HCT116 (cell line): ENCODE results near the gene ATP2C1. TPM values are rescaled to one million over a fixed set of nuclear protein-coding genes. Genes with fewer than 3 reads are reported as not detected.

Experiments used
- ATAC-seq: fragments of 200-7000 bp; cut with Tn5 transposase; 2 replicates; pipeline ENCODE4 v1.9.1; 2020; ENCODE audit warnings: mild to moderate bottlenecking, moderate library complexity
- BruUV-seq: library from RNA; stranded (reverse); fragments of 400-500 nt; replicated peaks from 2 replicates; lab custom pipeline; 2021; lab: Mats Ljungman, UMichigan
- CTCF ChIA-PET: fragments of 300-600 bp; sonication (Branson Sonifier 250); formaldehyde crosslinking; loops from one replicate; lab custom pipeline; 2021; ENCODE audit warnings: antibody characterized with exemption; lab: Charles Lee
- POLR2A ChIA-PET: fragments of 300-600, 350-600 bp; sonication (Branson Sonifier 250); formaldehyde crosslinking; loops from one replicate; lab custom pipeline; 2021; ENCODE audit warnings: antibody characterized with exemption; lab: Charles Lee
- RAD21 ChIA-PET, 2 experiments: fragments of 300-600 bp; sonication (Branson Sonifier 250); formaldehyde crosslinking; loops; one replicate each; lab custom pipeline; 2023; ENCODE audit warnings: low total read pairs in 2 of 2; ENCODE audit not compliant: uncharacterized antibody in 2 of 2, unreplicated experiment in 2 of 2, low non-redundant PET in 1 of 2; lab: Charles Lee
- DNase-seq: peaks from one replicate; pipeline ENCODE4 v3.0.0-alpha.2; 2010; ENCODE audit warnings: low read depth, low spot score
- H2AFZ ChIP-seq: fragments of 200-600 bp; shearing (Covaris generic), sonication (generic); 2 replicates; pipeline ENCODE4 v1.6.1; 2017; ENCODE audit warnings: low read depth, mixed run types, mixed read lengths, antibody characterized with exemption, low read length; ENCODE audit not compliant: poor library complexity, severe bottlenecking
- H3K27ac ChIP-seq: 2 replicates; pipeline ENCODE4 v1.5.1; 2012; ENCODE audit warnings: low read depth, low read length
- H3K27me3 ChIP-seq: fragments of 200-600 bp; sonication (generic); 2 replicates; pipeline ENCODE4 v1.6.1; 2016; ENCODE audit warnings: mixed run types, low read length, mixed read lengths; ENCODE audit not compliant: insufficient read depth
- H3K36me3 ChIP-seq, 2 experiments: fragments of 200-500 bp in 1 of 2; fragments of 200-600 bp in 1 of 2; sonication (Bioruptor generic) in 1 of 2; sonication (generic) in 1 of 2; 2 replicates each; pipeline versions ENCODE4 v1.5.1 to v1.6.1; 2014 to 2016; ENCODE audit warnings: low read length in 2 of 2, inconsistent platforms in 1 of 2, mixed read lengths in 1 of 2, mixed run types in 1 of 2; ENCODE audit not compliant: insufficient read depth in 2 of 2, control insufficient read depth in 1 of 2
- H3K4me1 ChIP-seq, 2 experiments: fragments of 200-600 bp in 1 of 2; sonication (generic) in 1 of 2; 2 replicates each; pipeline versions ENCODE4 v1.5.1 to v1.6.1; 2012 to 2017; ENCODE audit warnings: low read length in 2 of 2, inconsistent platforms in 1 of 2, mild to moderate bottlenecking in 1 of 2, mixed read lengths in 1 of 2, mixed run types in 1 of 2, moderate library complexity in 1 of 2; ENCODE audit not compliant: insufficient read depth in 2 of 2, control insufficient read depth in 1 of 2
- H3K4me2 ChIP-seq: fragments of 200-600 bp; sonication (generic); 2 replicates; pipeline ENCODE4 v1.6.1; 2017; ENCODE audit warnings: mixed run types, low read length, mixed read lengths
- H3K4me3 ChIP-seq, 2 experiments: fragments of 200-600 bp in 1 of 2; sonication (generic) in 1 of 2; replicated peaks in 1 of 2; 2 replicates each; pipeline ENCODE4 v1.5.1; 2011 to 2016; ENCODE audit warnings: low read length in 2 of 2, control low read depth in 1 of 2, low read depth in 1 of 2, mild to moderate bottlenecking in 1 of 2, mixed read lengths in 1 of 2, mixed run types in 1 of 2
- H3K79me2 ChIP-seq: fragments of 200-600 bp; sonication (generic); 2 replicates; pipeline ENCODE4 v1.6.1; 2017; ENCODE audit warnings: mild to moderate bottlenecking, mixed run types, low read length, moderate library complexity, mixed read lengths; ENCODE audit not compliant: insufficient read depth
- H3K9ac ChIP-seq: fragments of 200-600 bp; sonication (generic); 2 replicates; pipeline ENCODE4 v1.6.1; 2016; ENCODE audit warnings: low read length, mixed read lengths
- H3K9me2 ChIP-seq: fragments of 200-600 bp; sonication (generic), shearing (Covaris generic); 2 replicates; pipeline ENCODE4 v1.6.1; 2017; ENCODE audit warnings: mixed run types, mild to moderate bottlenecking, moderate library complexity; ENCODE audit not compliant: insufficient read depth
- H3K9me3 ChIP-seq, 2 experiments: fragments of 200-500 bp in 1 of 2; fragments of 200-600 bp in 1 of 2; sonication (Bioruptor generic) in 1 of 2; sonication (generic) in 1 of 2; 2 replicates each; pipeline ENCODE4 v1.6.1; 2014 to 2017; ENCODE audit warnings: low read length in 2 of 2, mixed read lengths in 2 of 2, inconsistent platforms in 1 of 2, low read depth in 1 of 2, mild to moderate bottlenecking in 1 of 2, mixed run types in 1 of 2, moderate library complexity in 1 of 2; ENCODE audit not compliant: control insufficient read depth in 1 of 2, insufficient read depth in 1 of 2
- H4K20me1 ChIP-seq: fragments of 200-600 bp; sonication (generic), shearing (Covaris generic); 2 replicates; pipeline ENCODE4 v1.6.1; 2017; ENCODE audit warnings: mixed run types, mild to moderate bottlenecking, moderate library complexity; ENCODE audit not compliant: insufficient read depth
- CBX3 ChIP-seq: IDR thresholded peaks from 2 replicates; pipeline ENCODE4 v1.6.1; 2012; ENCODE audit warnings: low read depth
- CEBPB ChIP-seq: IDR thresholded peaks from 2 replicates; pipeline ENCODE4 v1.6.1; 2012; ENCODE audit warnings: low read depth
- EGR1 ChIP-seq: IDR thresholded peaks from 2 replicates; pipeline ENCODE4 v1.6.1; 2012; ENCODE audit warnings: low read depth
- EZH2 ChIP-seq: fragments of 200-600 bp; sonication (generic); IDR thresholded peaks from 2 replicates; pipeline ENCODE4 v1.6.1; 2017; ENCODE audit warnings: antibody characterized with exemption, mixed run types
- EZH2phosphoT487 ChIP-seq: fragments of 200-600 bp; IDR thresholded peaks from 2 replicates; pipeline ENCODE4 v1.6.1; 2018; ENCODE audit warnings: antibody characterized with exemption, borderline replicate concordance
- FOSL1 ChIP-seq: IDR thresholded peaks from 2 replicates; pipeline ENCODE4 v1.6.1; 2012; ENCODE audit warnings: low read depth
- JUND ChIP-seq: IDR thresholded peaks from 2 replicates; pipeline ENCODE4 v1.6.1; 2012
- POLR2A ChIP-seq: IDR thresholded peaks from 2 replicates; pipeline ENCODE4 v1.7.0; 2011; ENCODE audit warnings: borderline replicate concordance; ENCODE audit not compliant: insufficient read depth, insufficient read length; ENCODE audit errors: extremely low read depth
- POLR2AphosphoS5 ChIP-seq: IDR thresholded peaks from 2 replicates; pipeline ENCODE4 v1.6.1; 2011; ENCODE audit warnings: mild to moderate bottlenecking, low read depth, low read length, moderate library complexity
- RAD21 ChIP-seq: IDR thresholded peaks from 2 replicates; pipeline ENCODE4 v1.6.1; 2012; ENCODE audit warnings: low read depth, mild to moderate bottlenecking
- REST ChIP-seq: IDR thresholded peaks from 2 replicates; pipeline ENCODE4 v1.6.1; 2012; ENCODE audit warnings: low read depth
- SRF ChIP-seq: IDR thresholded peaks from 2 replicates; pipeline ENCODE4 v1.6.1; 2012; ENCODE audit warnings: low read depth
- ZFX ChIP-seq: fragments of 450-650 bp; IDR thresholded peaks from 2 replicates; pipeline ENCODE4 v1.6.1; 2017
- ZNF274 ChIP-seq: fragments of 200-500 bp; sonication (Bioruptor generic); IDR thresholded peaks from 2 replicates; pipeline ENCODE4 v1.6.1; 2014; ENCODE audit warnings: mild to moderate bottlenecking, low read depth, low read length, inconsistent platforms
- intact Hi-C: fragments of 100-400 bp; cut with micrococcal nuclease; formaldehyde crosslinking; loops from 2 replicates; pipeline ENCODE4 v1.10.0; 2022
- total RNA-seq: library from RNA; stranded (reverse); gene quantifications from one replicate; pipeline ENCODE4 v1.2.1, GENCODE V29; 2021; ENCODE audit not compliant: unreplicated experiment
- TF ChIP-seq, protein P1 (sequence below), 3 experiments: fragments of 200-600 bp in 1 of 3; sonication (generic) in 1 of 3; IDR thresholded peaks in 2 of 3; conservative IDR thresholded peaks in 1 of 3; 2 replicates each; pipeline ENCODE4 v1.5.1; 2012 to 2017; ENCODE audit warnings: low read depth in 2 of 3, low read length in 2 of 3, antibody characterized with exemption in 1 of 3, borderline replicate concordance in 1 of 3, control low read depth in 1 of 3, mild to moderate bottlenecking in 1 of 3, mixed read lengths in 1 of 3, mixed run types in 1 of 3, moderate library complexity in 1 of 3; ENCODE audit not compliant: insufficient read depth in 1 of 3
- TF ChIP-seq, protein P2 (sequence below): IDR thresholded peaks from 2 replicates; pipeline ENCODE4 v1.6.1; 2012

ATP2C1 gene
- total RNA-seq, 1 experiment from 2014 or later = 69.1 TPM

DNA sequence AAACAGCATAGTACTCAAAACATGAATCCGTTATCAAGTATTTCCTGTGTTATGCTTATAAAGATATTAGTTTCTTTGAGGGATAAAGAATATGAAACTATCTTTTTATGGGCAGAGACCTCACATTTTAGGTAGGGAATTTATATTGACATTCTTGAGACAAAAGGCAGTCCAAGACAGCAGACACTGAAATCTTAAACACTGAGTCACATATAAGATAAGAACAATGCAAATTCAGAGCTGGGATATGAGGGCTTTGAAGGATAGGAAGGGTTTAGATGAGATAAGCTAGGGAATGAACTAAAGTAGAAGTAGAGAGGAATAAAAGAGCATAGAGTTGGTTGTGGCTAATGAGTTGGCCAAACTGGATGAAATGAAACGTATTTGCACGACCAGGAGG lies 74.3 kb downstream of the ATP2C1 start:
- Histone ChIP-seq H3K4me3 (no peak overlapping the region), H3K4me1 (peaks cover 0 to 10% of the 10 kb centered on the region in 2 experiments; a peak in 2 of 4 replicates), H3K27me3 (no peaks in the 10 kb centered on the region), H4K20me1 (no peaks in the 10 kb centered on the region), H2AFZ (no peak overlapping the region), H3K27ac (no peak overlapping the region), H3K9me2 (no peaks in the 10 kb centered on the region), H3K9me3 (no peaks in the 10 kb centered on the region), H3K9ac (no peak overlapping the region), H3K4me2 (no peak overlapping the region), H3K79me2 (no peaks in the 10 kb centered on the region), H3K36me3 (peaks cover 5 to 6% of the 10 kb centered on the region in 2 experiments; a peak in 3 of 4 replicates)
- intact Hi-C loops = no loop called here
- POLR2A ChIA-PET = no interaction called here
- BruUV-seq = no TSS peak
- CTCF ChIA-PET = no interaction called here
- DNase-seq = no peak
- ATAC-seq = no peak
- RAD21 ChIA-PET = no interaction called here
- TF ChIP-seq ZNF274 = no peak

DNA sequence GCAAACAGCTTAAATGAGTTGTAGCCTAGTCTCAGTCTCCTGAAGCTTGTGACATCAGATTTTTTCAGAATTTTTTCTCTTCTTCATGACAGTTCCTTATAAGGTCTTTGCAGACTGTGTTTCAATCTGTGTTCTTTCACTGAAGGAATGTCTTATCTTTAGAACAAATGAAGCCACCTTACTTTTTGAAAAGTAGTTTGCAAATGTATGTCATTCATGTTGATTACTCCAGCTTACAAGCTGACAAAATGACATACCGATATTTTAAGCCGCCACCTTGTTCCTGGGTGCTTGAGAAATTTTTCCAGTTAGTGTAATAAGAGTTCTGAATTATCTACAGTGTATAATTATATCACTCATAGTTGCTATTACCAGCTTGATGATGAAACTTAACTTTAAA lies 75.7 kb downstream of the ATP2C1 start:
- intact Hi-C loops = no loop called here
- no peaks in the 10 kb centered on the region for H3K27me3 ChIP-seq
- H3K9me3 ChIP-seq = no peaks in the 10 kb centered on the region
- H3K4me2 ChIP-seq = no peak overlapping the region
- no peak for TF ChIP-seq EZH2phosphoT487
- TF ChIP-seq JUND = no peak
- TF ChIP-seq FOSL1 = no peak
- no peak for TF ChIP-seq POLR2A
- TF ChIP-seq EGR1 = no peak
- TF ChIP-seq CBX3 = no peak
- TF ChIP-seq ZNF274 = no peak
- TF ChIP-seq POLR2AphosphoS5 = no peak
- TF ChIP-seq REST = no peak
- no peak for TF ChIP-seq EZH2
- TF ChIP-seq SRF = no peak
- TF ChIP-seq RAD21 = no peak
- no peak for TF ChIP-seq ZFX
- TF ChIP-seq, protein P1, sequence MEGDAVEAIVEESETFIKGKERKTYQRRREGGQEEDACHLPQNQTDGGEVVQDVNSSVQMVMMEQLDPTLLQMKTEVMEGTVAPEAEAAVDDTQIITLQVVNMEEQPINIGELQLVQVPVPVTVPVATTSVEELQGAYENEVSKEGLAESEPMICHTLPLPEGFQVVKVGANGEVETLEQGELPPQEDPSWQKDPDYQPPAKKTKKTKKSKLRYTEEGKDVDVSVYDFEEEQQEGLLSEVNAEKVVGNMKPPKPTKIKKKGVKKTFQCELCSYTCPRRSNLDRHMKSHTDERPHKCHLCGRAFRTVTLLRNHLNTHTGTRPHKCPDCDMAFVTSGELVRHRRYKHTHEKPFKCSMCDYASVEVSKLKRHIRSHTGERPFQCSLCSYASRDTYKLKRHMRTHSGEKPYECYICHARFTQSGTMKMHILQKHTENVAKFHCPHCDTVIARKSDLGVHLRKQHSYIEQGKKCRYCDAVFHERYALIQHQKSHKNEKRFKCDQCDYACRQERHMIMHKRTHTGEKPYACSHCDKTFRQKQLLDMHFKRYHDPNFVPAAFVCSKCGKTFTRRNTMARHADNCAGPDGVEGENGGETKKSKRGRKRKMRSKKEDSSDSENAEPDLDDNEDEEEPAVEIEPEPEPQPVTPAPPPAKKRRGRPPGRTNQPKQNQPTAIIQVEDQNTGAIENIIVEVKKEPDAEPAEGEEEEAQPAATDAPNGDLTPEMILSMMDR (IDR thresholded peaks at IDR 0.05 in 2 of 3, conservative IDR thresholded peaks at IDR 0.05 in 1 of 3; ENCODE audit: borderline replicate concordance in 1 of 3, insufficient read depth in 1 of 3, low read depth in 2 of 3, low read length in 2 of 3) = no peak
- TF ChIP-seq CEBPB = no peak
- TF ChIP-seq, protein P2, sequence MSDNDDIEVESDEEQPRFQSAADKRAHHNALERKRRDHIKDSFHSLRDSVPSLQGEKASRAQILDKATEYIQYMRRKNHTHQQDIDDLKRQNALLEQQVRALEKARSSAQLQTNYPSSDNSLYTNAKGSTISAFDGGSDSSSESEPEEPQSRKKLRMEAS = no peak
- no peaks in the 10 kb centered on the region for H4K20me1 ChIP-seq
- H3K27ac ChIP-seq = no peak overlapping the region
- H3K4me3 ChIP-seq = no peak overlapping the region
- H3K9me2 ChIP-seq = no peaks in the 10 kb centered on the region
- no peaks in the 10 kb centered on the region for H3K79me2 ChIP-seq
- no peaks in the 10 kb centered on the region for H3K4me1 ChIP-seq
- peaks cover 5 to 6% of the 10 kb centered on the region in 2 experiments; a peak in 3 of 4 replicates for H3K36me3 ChIP-seq
- CTCF ChIA-PET = no interaction called here
- ATAC-seq (no peak), DNase-seq (no peak)
- POLR2A ChIA-PET = no interaction called here
- no TSS peak for BruUV-seq
- H3K9ac ChIP-seq = no peak overlapping the region
- no peak overlapping the region for H2AFZ ChIP-seq
- RAD21 ChIA-PET = no interaction called here
